ENCODE measurements around the gene JMJD8.
A peak's percentile ranks its signal among the peaks of the same experiment; 100 is the strongest.

JMJD8 gene

DNA sequence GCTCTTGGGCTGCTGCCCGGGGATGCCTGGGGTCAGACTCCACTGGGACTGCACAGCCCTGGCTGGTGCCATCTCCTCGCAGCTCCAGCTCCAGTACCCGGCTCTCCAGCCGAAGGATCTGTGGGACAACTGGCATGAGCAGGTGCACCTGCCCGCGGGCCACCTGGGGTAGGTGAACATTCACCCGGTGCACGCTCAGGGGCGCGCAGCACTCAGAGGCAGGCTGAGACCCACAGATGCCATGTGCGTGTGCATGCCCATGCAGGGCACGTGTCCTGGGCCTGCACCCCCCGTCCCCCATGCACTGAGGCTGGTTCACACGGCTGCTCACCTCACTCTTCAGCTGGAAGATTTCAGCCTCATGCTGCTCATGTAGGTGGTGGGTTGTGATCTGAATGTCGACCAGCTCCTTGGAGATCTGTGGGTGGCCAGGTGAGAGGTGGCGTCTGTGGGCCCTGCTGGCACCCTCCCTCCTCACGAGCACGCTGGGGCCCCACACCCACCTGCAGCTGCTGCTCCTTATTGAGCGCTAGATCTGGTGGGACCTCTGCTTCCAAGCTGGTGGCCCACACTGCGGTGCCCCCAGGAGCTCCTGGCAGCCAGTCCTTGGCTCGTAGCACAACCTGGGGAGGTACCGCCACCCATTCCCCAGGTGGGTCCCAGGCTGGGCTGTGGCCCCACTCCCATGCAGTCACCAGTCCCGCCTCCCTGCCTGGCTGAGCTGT is 41.5 kb upstream of the JMJD8 start:
- no peaks in the 10 kb centered on the region for H3K9me3 ChIP-seq (ENCODE audit: control insufficient read depth, insufficient read depth, low read length)
- H3K4me1 ChIP-seq (ENCODE audit: insufficient read depth, low read length) = no peaks in the 10 kb centered on the region; the same call in 1 of the 2 replicates
- H3K36me3 ChIP-seq (ENCODE audit: insufficient read depth, low read length) = no peaks in the 10 kb centered on the region
- peak overlapping the region; percentile 41; the same call in 1 of the 2 replicates for H3K9ac ChIP-seq (ENCODE audit: low read depth, low read length)

DNA sequence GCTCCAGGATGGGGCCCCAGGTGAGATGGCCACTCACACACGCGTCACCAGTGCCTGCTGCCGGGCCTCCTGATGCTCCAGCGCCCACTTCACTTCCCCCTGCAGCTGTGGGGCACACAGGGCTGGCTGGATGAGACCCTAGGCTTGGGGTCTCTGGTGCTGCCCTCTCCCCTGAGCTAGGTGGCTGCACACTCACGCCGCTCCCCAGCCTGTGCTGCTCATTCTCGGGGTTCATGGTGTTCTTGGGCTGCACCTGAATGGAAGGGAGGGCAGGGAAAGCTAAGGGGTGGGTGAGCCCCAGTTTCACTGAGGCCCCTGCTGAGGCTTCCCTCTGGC is 40.9 kb upstream of the JMJD8 start:
- H3K4me1 ChIP-seq (ENCODE audit: insufficient read depth, low read length) = peaks cover 1% of the 10 kb centered on the region; the same call in 1 of the 2 replicates
- H3K9ac ChIP-seq (ENCODE audit: low read depth, low read length) = no peak overlapping the region
- H3K9me3 ChIP-seq (ENCODE audit: control insufficient read depth, insufficient read depth, low read length) = no peaks in the 10 kb centered on the region
- no peaks in the 10 kb centered on the region for H3K36me3 ChIP-seq (ENCODE audit: insufficient read depth, low read length)

GRCh38 chr16:724188-725040 is 40.3 kb upstream of the JMJD8 start:
- no peaks in the 10 kb centered on the region for H3K36me3 ChIP-seq (ENCODE audit: insufficient read depth, low read length)
- no peaks in the 10 kb centered on the region for H3K9me3 ChIP-seq (ENCODE audit: control insufficient read depth, insufficient read depth, low read length)
- peaks cover 4% of the 10 kb centered on the region; the same call in 1 of the 2 replicates for H3K4me1 ChIP-seq (ENCODE audit: insufficient read depth, low read length)
- no peak overlapping the region for H3K9ac ChIP-seq (ENCODE audit: low read depth, low read length)

GRCh38 chr16:723695-724094 is 39.6 kb upstream of the JMJD8 start:
- Histone ChIP-seq H3K4me1 (ENCODE audit: insufficient read depth, low read length) (peaks cover 4% of the 10 kb centered on the region; the same call in 1 of the 2 replicates), H3K9ac (ENCODE audit: low read depth, low read length) (no peak overlapping the region), H3K36me3 (ENCODE audit: insufficient read depth, low read length) (no peaks in the 10 kb centered on the region), H3K9me3 (ENCODE audit: control insufficient read depth, insufficient read depth, low read length) (no peaks in the 10 kb centered on the region)

DNA sequence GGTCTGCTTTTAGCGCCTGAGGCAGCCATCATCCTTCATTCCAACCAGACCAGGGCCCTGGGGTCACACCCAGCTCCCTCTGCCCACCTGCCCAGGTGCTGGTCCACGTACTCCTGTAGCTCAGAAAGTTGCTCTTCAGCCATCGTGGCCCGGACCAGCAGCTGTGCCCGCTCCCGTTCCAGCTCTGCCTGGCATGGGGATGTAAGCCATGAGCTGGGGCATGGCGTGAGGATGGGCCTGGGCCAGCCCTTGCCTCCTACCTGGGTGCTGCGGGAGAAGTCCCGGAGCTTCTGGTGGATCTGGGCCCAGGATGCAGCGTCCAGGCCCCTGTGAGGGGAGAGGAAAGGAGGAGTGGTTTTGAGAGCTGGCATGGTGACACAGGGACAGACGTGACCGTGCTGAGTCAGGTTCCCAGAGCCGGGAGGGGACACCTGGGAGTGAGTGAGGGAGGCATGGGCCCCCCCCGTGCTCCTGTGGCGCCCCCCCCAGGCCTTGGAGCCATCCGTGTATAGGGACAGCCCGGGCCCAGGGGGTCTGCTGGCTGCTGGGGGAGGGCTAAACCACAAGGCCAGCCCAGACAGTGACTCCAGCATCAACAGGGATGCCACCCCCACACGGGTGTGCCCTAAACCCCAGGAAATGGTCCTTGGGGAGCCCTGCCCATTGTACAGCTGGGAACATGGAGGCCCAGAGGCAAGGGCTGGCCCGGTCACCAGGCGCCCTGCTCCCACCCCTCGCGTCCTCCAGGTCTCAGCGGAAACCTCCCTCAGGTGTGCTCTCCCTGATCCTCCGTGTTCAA is 38.9 kb upstream of the JMJD8 start:
- H3K36me3 ChIP-seq (ENCODE audit: insufficient read depth, low read length) = no peaks in the 10 kb centered on the region
- peaks cover 4% of the 10 kb centered on the region; the same call in 1 of the 2 replicates for H3K4me1 ChIP-seq (ENCODE audit: insufficient read depth, low read length)
- no peaks in the 10 kb centered on the region for H3K9me3 ChIP-seq (ENCODE audit: control insufficient read depth, insufficient read depth, low read length)
- H3K9ac ChIP-seq (ENCODE audit: low read depth, low read length) = no peak overlapping the region

DNA sequence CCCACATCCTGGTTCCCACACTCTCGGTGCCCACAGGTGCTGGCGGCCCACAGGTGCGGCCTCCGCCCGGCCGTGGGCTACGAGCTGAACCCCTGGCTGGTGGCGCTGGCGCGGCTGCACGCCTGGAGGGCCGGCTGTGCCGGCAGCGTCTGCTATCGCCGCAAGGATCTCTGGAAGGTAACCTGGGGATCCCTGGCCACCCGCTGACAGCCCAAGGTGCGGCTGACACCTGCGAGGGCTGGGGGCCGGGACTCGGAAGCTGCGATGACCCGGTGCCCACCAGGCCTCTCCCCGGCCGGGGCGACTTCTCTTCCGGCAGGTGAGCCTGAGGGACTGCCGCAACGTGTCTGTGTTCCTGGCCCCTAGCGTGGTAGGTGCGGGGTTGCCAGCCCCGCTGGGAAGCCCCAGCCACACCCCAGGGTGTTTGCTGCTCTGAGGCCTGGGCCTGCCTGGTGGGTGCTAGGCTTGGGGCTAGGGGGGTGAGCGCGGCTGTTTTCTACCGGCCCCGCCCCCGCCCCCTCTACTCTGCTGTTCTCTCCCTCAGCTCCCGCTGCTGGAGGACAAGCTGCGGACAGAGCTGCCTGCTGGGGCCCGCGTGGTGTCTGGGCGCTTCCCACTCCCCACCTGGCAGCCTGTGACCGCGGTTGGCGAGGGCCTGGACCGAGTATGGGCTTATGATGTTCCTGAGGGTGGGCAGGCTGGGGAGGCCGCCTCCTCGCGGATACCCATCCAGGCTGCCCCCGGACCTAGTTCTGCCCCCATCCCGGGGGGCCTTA is 37.8 kb upstream of the JMJD8 start:
- H3K9ac ChIP-seq (ENCODE audit: low read depth, low read length) = no peak overlapping the region; the same call in 1 of the 2 replicates
- peaks cover 4% of the 10 kb centered on the region; the same call in 1 of the 2 replicates for H3K4me1 ChIP-seq (ENCODE audit: insufficient read depth, low read length)
- H3K9me3 ChIP-seq (ENCODE audit: control insufficient read depth, insufficient read depth, low read length) = no peaks in the 10 kb centered on the region
- no peaks in the 10 kb centered on the region for H3K36me3 ChIP-seq (ENCODE audit: insufficient read depth, low read length)

DNA sequence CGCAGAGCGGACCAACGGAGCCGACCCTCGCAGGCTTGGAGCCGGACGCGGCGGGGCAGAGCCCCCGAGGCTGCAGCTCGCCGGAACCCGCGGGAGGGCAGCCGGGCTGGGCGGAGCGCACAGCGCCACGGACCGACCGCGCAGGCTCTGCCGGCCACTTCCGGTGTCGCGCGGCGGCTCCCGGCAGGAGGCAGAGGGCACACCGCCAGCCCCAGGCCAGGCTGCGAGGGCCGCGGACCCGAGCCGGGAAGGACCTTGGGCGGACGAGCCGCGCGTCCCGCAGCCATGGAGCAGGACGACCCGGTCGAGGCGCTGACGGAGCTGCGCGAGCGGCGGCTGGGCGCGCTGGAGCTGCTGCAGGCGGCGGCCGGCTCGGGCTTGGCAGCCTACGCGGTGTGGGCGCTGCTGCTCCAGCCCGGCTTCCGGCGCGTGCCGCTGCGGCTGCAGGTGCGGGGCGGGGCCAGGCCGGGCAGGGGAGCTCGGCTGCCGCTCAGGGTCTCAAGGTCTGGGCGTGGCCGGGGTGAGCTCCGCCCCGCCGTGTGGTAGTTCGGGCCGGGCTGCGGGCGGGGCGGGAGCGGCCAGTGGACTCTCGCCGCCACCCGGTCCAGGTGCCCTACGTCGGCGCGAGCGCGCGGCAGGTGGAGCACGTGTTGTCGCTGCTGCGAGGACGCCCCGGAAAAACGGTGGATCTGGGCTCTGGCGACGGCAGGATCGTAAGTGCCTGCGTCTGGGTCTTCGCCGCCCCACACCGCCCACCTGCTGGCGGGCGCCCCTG is 37.0 kb upstream of the JMJD8 start, which contains the start of gene ANTKMT:
ANTKMT (plus strand) TSS at position 157 of the 775 bp plus-strand sequence; CDS start at position 286, 129 bp downstream.
- Histone ChIP-seq H3K9ac (ENCODE audit: low read depth, low read length) (peak within 1 kb of the TSS; percentile 85), H3K4me1 (ENCODE audit: insufficient read depth, low read length) (peaks cover 4% of the 10 kb centered on the region; the same call in 1 of the 2 replicates), H3K9me3 (ENCODE audit: control insufficient read depth, insufficient read depth, low read length) (no peaks in the 10 kb centered on the region)

GRCh38 chr16:720447-720989 is 36.4 kb upstream of the JMJD8 start:
- Histone ChIP-seq H3K9ac (ENCODE audit: low read depth, low read length) (peak overlapping the region; percentile 85), H3K4me1 (ENCODE audit: insufficient read depth, low read length) (peaks cover 4% of the 10 kb centered on the region; the same call in 1 of the 2 replicates), H3K36me3 (ENCODE audit: insufficient read depth, low read length) (no peaks in the 10 kb centered on the region), H3K9me3 (ENCODE audit: control insufficient read depth, insufficient read depth, low read length) (no peaks in the 10 kb centered on the region)

More for the DNA sequence above, 37.0 kb upstream of the JMJD8 start, which contains the start of gene ANTKMT:
- H3K36me3 ChIP-seq (ENCODE audit: insufficient read depth, low read length) = no peaks in the 10 kb centered on the region

- Histone ChIP-seq H3K4me1 (ENCODE audit: insufficient read depth, low read length) (peaks cover 4% of the 10 kb centered on the region; the same call in 1 of the 2 replicates), H3K36me3 (ENCODE audit: insufficient read depth, low read length) (no peaks in the 10 kb centered on the region), H3K9ac (ENCODE audit: low read depth, low read length) (peak overlapping the region; percentile 85; the same call in 1 of the 2 replicates), H3K9me3 (ENCODE audit: control insufficient read depth, insufficient read depth, low read length) (no peaks in the 10 kb centered on the region)
Observed at GRCh38 chr16:719815-720446, 35.8 kb upstream of the JMJD8 start.

GRCh38 chr16:718922-719321 is 34.8 kb upstream of the JMJD8 start:
- Histone ChIP-seq H3K9ac (ENCODE audit: low read depth, low read length) (no peak overlapping the region), H3K36me3 (ENCODE audit: insufficient read depth, low read length) (no peaks in the 10 kb centered on the region), H3K9me3 (ENCODE audit: control insufficient read depth, insufficient read depth, low read length) (no peaks in the 10 kb centered on the region), H3K4me1 (ENCODE audit: insufficient read depth, low read length) (peaks cover 4% of the 10 kb centered on the region; the same call in 1 of the 2 replicates)

- Histone ChIP-seq H3K9me3 (ENCODE audit: control insufficient read depth, insufficient read depth, low read length) (no peaks in the 10 kb centered on the region), H3K36me3 (ENCODE audit: insufficient read depth, low read length) (no peaks in the 10 kb centered on the region), H3K9ac (ENCODE audit: low read depth, low read length) (no peak overlapping the region), H3K4me1 (ENCODE audit: insufficient read depth, low read length) (peaks cover 4% of the 10 kb centered on the region; the same call in 1 of the 2 replicates)
Observed at GRCh38 chr16:718389-718788, 34.3 kb upstream of the JMJD8 start.

DNA sequence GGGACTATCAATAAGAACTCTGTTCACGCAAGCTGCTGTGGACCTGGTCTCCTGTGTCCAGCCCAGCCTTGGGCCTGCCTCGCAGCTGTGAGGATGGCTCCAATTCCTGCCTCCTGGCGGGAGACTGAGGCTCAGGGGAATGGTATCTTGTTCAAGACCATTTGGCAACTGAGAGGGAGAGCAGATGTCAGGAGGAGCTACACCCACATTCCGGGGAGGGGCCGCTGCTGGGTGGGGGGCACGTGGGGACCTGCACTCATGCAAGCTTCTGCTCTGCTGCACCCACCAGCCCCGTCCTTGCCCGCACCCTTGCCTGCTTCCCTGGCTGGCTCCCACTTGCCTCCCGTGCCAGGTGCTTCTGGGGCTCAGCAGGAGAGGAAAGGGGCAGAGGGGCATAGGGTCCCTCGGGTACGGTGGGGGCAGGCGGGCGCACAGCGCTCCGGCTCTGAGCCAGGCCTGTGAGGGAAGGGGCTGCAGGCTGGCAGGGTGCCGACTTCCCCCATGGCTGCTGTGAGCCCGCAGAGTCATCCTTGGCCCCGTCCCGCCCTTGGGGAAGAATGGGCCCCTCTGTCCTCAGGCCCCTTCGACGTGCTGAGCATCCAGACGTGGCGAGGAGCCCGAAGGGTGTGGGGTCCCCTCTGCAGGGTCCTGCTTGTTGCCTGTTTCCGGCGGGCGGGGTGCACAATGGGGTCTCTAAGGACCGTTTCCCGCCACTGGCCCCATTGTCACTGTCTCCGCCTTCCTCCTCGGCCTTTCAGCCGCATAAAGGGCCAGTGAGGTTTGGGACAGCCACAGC is 33.5 kb upstream of the JMJD8 start:
- no peaks in the 10 kb centered on the region for H3K9me3 ChIP-seq (ENCODE audit: control insufficient read depth, insufficient read depth, low read length)
- no peak overlapping the region for H3K9ac ChIP-seq (ENCODE audit: low read depth, low read length)
- H3K4me1 ChIP-seq (ENCODE audit: insufficient read depth, low read length) = peaks cover 4% of the 10 kb centered on the region; the same call in 1 of the 2 replicates
- no peaks in the 10 kb centered on the region for H3K36me3 ChIP-seq (ENCODE audit: insufficient read depth, low read length)
